H7 (cell line): Measurements from ENCODE around the gene AUTS2. TPM values are rescaled to one million over a fixed set of nuclear protein-coding genes. Genes with fewer than 3 reads are reported as not detected.

Experiments used
- DNase-seq: peaks from one replicate; pipeline ENCODE4 v3.0.0; 2012
- H3K27me3 ChIP-seq: 2 replicates; pipeline ENCODE4 v1.6.0; 2011; ENCODE audit warnings: mild to moderate bottlenecking, low read length; ENCODE audit not compliant: control insufficient read depth, insufficient read depth
- H3K36me3 ChIP-seq: replicated peaks from 2 replicates; pipeline ENCODE4 v1.5.1; 2011; ENCODE audit warnings: low read length; ENCODE audit not compliant: control insufficient read depth, insufficient read depth
- H3K4me3 ChIP-seq: 2 replicates; pipeline ENCODE4 v1.5.1; 2011; ENCODE audit warnings: low read depth, mild to moderate bottlenecking, control low read depth, low read length, moderate library complexity; ENCODE audit not compliant: insufficient read depth
- total RNA-seq: library from RNA; depleted of rRNA; stranded (reverse); fragments of >200 nt; shearing (Covaris generic); gene quantifications from 2 replicates; pipeline ENCODE4 v1.2.3, GENCODE V29; 2014

Gene AUTS2
- total RNA-seq, 1 experiment from 2014 or later = 16.1 TPM

DNA sequence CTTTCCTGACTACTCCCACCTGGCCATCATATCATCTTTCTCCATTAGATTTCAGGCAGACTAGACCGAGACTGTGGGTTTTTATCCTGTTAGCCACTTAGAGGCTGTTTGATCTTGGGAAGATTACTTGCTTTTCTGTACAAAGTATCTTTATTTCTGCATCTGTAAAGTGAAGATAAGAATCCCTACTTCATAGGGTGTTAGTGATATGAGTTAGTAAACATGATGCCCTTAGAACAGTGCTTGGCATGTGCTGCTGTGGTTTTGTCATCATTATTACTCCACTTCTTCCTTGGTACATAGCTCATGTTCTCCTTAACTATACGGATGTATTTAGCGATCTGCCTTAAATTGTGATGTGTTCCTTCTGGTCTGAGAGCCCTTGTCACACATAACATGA lies 165.2 kb downstream of the AUTS2 start:
- no peak overlapping the region for H3K4me3 ChIP-seq
- no peaks in the 10 kb centered on the region for H3K36me3 ChIP-seq
- no peaks in the 10 kb centered on the region for H3K27me3 ChIP-seq
- DNase-seq = no peak

DNA sequence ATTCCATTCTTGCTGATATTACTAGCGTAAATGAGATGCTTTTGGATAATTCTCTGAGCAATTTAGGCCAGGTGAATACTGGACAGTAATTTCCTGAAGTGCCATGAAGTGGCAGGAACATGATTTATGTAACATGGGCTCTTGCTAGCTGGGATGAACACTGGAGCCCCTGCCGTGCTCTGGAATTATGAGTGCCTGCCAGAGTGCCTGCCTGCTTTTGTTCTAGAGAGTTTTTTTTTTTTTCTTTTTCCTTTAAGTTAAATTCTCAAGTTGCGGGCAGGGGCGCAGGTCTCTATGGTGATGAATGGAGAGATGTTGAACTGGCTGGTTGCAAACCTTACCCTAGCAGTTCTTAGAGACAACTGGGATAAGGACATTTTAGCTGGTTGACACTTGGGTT lies 165.9 kb downstream of the AUTS2 start:
- Histone ChIP-seq H3K36me3 (no peaks in the 10 kb centered on the region), H3K4me3 (no peak overlapping the region), H3K27me3 (no peaks in the 10 kb centered on the region)
- no peak for DNase-seq

DNA sequence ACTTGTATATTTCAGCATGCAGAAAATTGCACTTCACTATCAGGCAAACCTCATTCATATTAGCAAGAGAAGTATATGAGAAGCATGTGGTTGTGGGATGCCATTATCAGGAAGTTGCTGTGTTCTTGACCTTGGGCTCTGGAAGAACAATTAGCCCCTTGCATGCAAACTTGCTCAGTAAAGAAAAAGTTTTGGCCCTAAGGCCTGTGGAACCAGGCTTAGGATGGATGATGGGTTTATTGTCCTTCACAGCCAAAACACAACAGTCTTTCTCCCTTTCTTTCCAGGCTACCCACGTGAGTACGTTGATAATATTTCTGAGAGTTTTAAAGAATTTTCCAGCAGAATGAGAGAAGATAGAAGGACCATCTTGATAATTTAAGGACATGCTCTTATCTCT lies 166.4 kb downstream of the AUTS2 start:
- Histone ChIP-seq H3K27me3 (no peaks in the 10 kb centered on the region), H3K36me3 (no peaks in the 10 kb centered on the region), H3K4me3 (no peak overlapping the region)
- DNase-seq = no peak

DNA sequence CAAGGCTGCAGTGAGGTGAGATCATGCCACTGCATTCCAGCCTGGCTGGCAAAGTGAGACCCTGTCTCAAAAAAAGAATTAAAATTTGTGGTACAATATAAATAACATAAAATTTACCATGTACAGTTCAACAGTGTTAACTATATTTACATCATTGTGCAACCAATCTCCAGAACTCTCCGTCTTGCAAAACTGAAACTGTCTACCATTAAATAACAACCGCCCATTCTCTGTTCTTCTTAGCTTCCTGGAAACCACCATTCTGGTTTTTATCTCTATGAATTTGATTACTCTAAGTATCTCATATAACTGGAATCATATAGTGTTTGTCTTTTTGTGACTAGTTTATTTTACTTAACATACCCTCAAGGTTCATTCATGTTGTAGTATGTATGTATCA lies 167.6 kb downstream of the AUTS2 start:
- H3K36me3 ChIP-seq = no peaks in the 10 kb centered on the region
- H3K27me3 ChIP-seq = no peaks in the 10 kb centered on the region
- no peak overlapping the region for H3K4me3 ChIP-seq
- no peak for DNase-seq

DNA sequence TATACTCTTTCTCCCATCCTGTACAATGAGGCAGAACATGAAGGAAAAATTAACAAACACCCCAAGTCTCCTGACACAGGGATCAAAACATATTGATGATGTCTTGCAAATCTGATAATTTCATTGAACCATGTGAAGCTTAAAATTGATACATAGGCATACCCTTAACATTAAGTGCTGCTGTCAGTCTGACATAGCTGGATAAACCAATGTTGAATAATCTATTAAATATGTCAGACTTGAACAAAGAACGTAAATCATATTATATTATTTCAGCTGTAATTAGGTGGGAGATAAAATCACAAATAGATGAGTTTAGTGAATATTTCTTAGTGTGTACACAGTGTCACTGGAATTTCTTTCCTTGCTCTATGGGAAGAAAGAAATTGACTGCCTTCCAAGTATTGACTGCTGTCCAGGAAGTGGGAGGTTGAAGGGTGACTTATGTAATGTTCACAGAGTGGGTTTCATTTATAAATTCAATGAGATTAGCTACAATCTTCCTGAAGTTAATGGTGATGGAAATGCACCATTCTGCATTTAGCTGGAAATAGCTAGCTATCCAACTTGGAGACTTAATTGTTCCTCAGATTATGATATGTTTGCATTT lies 170.8 kb downstream of the AUTS2 start:
- H3K4me3 ChIP-seq = no peak overlapping the region
- H3K36me3 ChIP-seq = no peaks in the 10 kb centered on the region
- H3K27me3 ChIP-seq = no peaks in the 10 kb centered on the region
- no peak for DNase-seq

GRCh38 chr7:69769826-69770225 lies 171.6 kb downstream of the AUTS2 start:
- no peak for DNase-seq
- no peaks in the 10 kb centered on the region for H3K27me3 ChIP-seq
- H3K4me3 ChIP-seq = no peak overlapping the region
- H3K36me3 ChIP-seq = no peaks in the 10 kb centered on the region

DNA sequence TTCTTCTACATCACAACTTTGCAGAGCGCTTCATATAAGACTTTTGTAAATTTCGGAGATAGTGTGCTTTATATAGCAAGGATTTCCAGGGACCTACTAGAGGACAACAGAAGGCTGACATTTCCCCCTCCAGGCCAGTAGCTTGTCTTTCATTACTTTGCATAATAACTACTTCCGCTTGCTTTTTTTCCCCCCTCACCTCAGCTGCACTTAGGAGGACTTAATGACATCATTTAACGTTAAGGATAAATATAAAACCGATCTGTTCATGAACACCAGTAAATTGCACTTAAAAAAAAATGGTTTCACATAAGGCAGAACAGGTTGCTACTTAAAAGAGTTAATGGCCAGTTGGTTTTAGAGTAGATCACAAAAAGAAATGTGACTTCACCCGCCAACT lies 172.3 kb downstream of the AUTS2 start:
- H3K36me3 ChIP-seq = no peaks in the 10 kb centered on the region
- no peak overlapping the region for H3K4me3 ChIP-seq
- DNase-seq = no peak
- no peaks in the 10 kb centered on the region for H3K27me3 ChIP-seq

GRCh38 chr7:69772718-69773436 lies 174.6 kb downstream of the AUTS2 start:
- no peaks in the 10 kb centered on the region for H3K27me3 ChIP-seq
- no peak for DNase-seq
- no peak overlapping the region for H3K4me3 ChIP-seq
- no peaks in the 10 kb centered on the region for H3K36me3 ChIP-seq

GRCh38 chr7:69773535-69774225 lies 175.4 kb downstream of the AUTS2 start:
- H3K4me3 ChIP-seq = no peak overlapping the region
- H3K36me3 ChIP-seq = no peaks in the 10 kb centered on the region
- H3K27me3 ChIP-seq = no peaks in the 10 kb centered on the region
- DNase-seq = no peak

DNA sequence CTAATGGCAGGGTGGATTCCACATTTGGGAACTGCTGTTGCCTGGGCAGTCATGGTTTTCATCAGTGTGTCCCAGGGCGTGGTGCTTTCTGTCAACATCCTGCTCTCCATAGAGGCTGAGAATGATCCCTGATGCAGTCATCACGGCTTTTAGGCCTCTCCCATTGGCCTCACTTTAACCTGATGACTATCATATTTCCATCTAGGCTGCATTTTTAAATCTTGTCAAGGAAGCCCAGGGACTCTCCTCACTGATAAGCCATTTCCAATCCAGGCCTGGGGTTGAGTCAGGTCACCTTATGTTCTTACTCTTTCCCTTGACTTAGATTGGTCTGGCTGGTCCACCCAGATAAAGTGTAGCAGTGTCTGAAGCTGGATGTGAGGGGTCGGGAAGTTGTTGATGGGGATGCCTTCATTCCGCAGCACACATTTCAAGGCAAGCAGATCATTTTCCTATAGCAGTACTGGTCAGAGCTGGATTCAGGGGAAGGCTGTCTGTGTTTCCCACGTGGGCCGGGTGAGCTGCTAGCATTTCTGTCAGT lies 177.0 kb downstream of the AUTS2 start:
- H3K27me3 ChIP-seq = no peaks in the 10 kb centered on the region
- H3K36me3 ChIP-seq = no peaks in the 10 kb centered on the region
- no peak for DNase-seq
- no peak overlapping the region for H3K4me3 ChIP-seq

DNA sequence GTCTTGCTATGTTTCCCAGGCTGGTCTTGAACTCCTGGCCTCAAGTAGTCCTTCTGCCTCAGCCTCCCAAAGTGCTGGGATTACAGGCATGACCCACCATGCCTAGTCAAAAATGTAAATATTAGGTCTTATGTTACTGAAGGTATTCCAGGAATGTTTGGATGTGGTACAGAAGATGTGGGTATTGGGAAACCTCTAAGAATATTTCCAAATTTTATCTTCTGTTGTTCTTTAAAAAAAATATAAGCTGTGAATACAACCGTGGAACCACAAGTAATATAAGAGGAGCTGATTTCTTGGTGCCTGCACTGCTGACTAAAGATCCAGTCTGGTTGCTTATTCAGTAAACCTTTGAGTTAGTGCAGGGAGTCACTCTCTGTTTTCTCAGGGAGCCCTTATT lies 178.3 kb downstream of the AUTS2 start:
- Histone ChIP-seq H3K36me3 (no peaks in the 10 kb centered on the region), H3K4me3 (no peak overlapping the region), H3K27me3 (no peaks in the 10 kb centered on the region)
- no peak for DNase-seq

- Histone ChIP-seq H3K27me3 (no peaks in the 10 kb centered on the region), H3K36me3 (no peaks in the 10 kb centered on the region), H3K4me3 (no peak overlapping the region)
- DNase-seq = no peak
These were observed 179.9 kb downstream of the AUTS2 start for GRCh38 chr7:69778138-69778537.

DNA sequence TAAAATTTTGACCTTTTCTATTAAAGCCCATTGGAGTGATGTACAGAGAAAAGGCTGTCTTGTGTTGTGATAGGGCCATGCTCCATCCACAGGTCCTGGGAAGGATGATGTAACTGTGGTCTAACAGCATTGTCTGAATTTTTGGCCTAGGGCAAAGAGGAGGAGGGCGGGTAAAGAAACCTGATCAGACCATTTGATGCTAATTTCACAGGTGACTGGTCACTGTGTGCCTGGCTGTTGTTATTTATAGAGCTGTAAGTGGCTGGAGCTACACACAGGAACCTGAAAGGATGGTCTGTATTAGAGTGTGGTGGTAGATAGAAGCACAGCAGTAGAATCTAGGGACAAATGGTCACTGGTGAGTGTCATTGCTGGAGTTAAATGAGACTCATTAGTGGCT lies 182.1 kb downstream of the AUTS2 start:
- peak; percentile 20 for DNase-seq
- Histone ChIP-seq H3K4me3 (no peak overlapping the region), H3K27me3 (no peaks in the 10 kb centered on the region), H3K36me3 (no peaks in the 10 kb centered on the region)

- Histone ChIP-seq H3K27me3 (no peaks in the 10 kb centered on the region), H3K4me3 (no peak overlapping the region)
- DNase-seq = no peak
These were observed 183.2 kb downstream of the AUTS2 start for GRCh38 chr7:69781412-69781846.

More at GRCh38 chr7:69781412-69781846, 183.2 kb downstream of the AUTS2 start:
- H3K36me3 ChIP-seq = no peaks in the 10 kb centered on the region
